ENCODE results near the gene STPG2. TPM values are rescaled to one million over a fixed set of nuclear protein-coding genes. Genes with fewer than 3 reads are reported as not detected.

Gene STPG2
- total and polyA plus RNA-seq, 2 of the 4 experiments (the other 2 are of a cell fraction), result not detected

DNA sequence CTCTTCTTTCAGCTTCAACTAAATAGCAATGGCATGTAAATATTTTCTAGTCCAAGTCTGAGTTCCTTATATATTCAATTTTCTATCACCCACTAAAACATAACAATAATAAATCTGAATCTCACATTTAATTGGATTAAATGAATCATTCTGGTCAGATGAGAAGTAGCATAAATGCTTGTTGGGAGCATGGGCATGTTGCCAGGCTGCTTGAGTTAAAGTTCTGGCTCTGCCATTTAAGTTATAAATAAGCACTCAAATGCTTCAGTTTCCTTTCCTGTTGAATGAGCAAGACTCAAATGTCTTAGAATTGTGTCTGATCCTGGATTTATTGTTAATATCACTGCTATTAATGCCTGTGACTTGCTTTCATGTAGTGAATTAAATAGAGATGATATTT lies 496.3 kb downstream of the STPG2 start:
- no peaks in the 10 kb centered on the region for H3K79me1 ChIP-seq (ENCODE audit: low read depth in 1 of 2, low read length in 2 of 2)
- no peaks in the 10 kb centered on the region for H4K20me1 ChIP-seq (ENCODE audit: insufficient read depth, low read length)
- no peak overlapping the region for H4K8ac ChIP-seq (ENCODE audit: low read depth in 2 of 2, low read length in 2 of 2)
- no peak overlapping the region for H2BK120ac ChIP-seq (ENCODE audit: low read depth, low read length)
- H4K91ac ChIP-seq (ENCODE audit: insufficient read depth, low read depth, low read length), result no peak overlapping the region
- BruUV-seq (replicated peaks), result no TSS peak
- TF ChIP-seq FOS (IDR thresholded peaks at IDR 0.05; ENCODE audit: low read depth, low read length), result no peak
- TF ChIP-seq BHLHE40 (IDR thresholded peaks at IDR 0.05; ENCODE audit: low read depth, low read length), result no peak
- no peak for TF ChIP-seq RAD21 (IDR thresholded peaks at IDR 0.05; ENCODE audit: low read length)
- TF ChIP-seq, protein P1, sequence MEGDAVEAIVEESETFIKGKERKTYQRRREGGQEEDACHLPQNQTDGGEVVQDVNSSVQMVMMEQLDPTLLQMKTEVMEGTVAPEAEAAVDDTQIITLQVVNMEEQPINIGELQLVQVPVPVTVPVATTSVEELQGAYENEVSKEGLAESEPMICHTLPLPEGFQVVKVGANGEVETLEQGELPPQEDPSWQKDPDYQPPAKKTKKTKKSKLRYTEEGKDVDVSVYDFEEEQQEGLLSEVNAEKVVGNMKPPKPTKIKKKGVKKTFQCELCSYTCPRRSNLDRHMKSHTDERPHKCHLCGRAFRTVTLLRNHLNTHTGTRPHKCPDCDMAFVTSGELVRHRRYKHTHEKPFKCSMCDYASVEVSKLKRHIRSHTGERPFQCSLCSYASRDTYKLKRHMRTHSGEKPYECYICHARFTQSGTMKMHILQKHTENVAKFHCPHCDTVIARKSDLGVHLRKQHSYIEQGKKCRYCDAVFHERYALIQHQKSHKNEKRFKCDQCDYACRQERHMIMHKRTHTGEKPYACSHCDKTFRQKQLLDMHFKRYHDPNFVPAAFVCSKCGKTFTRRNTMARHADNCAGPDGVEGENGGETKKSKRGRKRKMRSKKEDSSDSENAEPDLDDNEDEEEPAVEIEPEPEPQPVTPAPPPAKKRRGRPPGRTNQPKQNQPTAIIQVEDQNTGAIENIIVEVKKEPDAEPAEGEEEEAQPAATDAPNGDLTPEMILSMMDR (conservative IDR thresholded peaks at IDR 0.05; ENCODE audit: low read depth, low read length), result no peak
- no peak for TF ChIP-seq CEBPB (IDR thresholded peaks at IDR 0.05; ENCODE audit: low read depth, low read length)
- no peak for TF ChIP-seq RCOR1 (IDR thresholded peaks at IDR 0.05; ENCODE audit: insufficient replicate concordance, low read length)
- TF ChIP-seq MAZ (IDR thresholded peaks at IDR 0.05; ENCODE audit: borderline replicate concordance, low read depth, low read length), result no peak
- no peak for TF ChIP-seq MAFK (IDR thresholded peaks at IDR 0.05; ENCODE audit: low read depth, low read length)
- TF ChIP-seq RFX5 (IDR thresholded peaks at IDR 0.05; ENCODE audit: low read depth, low read length), result no peak
- TF ChIP-seq, protein P2, sequence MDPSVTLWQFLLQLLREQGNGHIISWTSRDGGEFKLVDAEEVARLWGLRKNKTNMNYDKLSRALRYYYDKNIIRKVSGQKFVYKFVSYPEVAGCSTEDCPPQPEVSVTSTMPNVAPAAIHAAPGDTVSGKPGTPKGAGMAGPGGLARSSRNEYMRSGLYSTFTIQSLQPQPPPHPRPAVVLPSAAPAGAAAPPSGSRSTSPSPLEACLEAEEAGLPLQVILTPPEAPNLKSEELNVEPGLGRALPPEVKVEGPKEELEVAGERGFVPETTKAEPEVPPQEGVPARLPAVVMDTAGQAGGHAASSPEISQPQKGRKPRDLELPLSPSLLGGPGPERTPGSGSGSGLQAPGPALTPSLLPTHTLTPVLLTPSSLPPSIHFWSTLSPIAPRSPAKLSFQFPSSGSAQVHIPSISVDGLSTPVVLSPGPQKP (IDR thresholded peaks at IDR 0.05; ENCODE audit: borderline replicate concordance, low read depth, low read length), result no peak
- no peak for TF ChIP-seq NFE2L2 (IDR thresholded peaks at IDR 0.05; ENCODE audit: low read depth, low read length)
- TF ChIP-seq SMC3 (IDR thresholded peaks at IDR 0.05; ENCODE audit: low read depth, low read length), result no peak
- no peak for TF ChIP-seq MXI1 (IDR thresholded peaks at IDR 0.05; ENCODE audit: borderline replicate concordance, low read depth, low read length)
- TF ChIP-seq, protein P3, sequence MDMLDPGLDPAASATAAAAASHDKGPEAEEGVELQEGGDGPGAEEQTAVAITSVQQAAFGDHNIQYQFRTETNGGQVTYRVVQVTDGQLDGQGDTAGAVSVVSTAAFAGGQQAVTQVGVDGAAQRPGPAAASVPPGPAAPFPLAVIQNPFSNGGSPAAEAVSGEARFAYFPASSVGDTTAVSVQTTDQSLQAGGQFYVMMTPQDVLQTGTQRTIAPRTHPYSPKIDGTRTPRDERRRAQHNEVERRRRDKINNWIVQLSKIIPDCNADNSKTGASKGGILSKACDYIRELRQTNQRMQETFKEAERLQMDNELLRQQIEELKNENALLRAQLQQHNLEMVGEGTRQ (IDR thresholded peaks at IDR 0.05; ENCODE audit: low read depth, low read length), result no peak
- no peak for TF ChIP-seq POLR2A (IDR thresholded peaks at IDR 0.05; ENCODE audit: low read depth, low read length)
- no peak for TF ChIP-seq CHD1 (IDR thresholded peaks at IDR 0.05; ENCODE audit: low read depth, low read length)
- no peaks in the 10 kb centered on the region for H3K4me1 ChIP-seq (ENCODE audit: control insufficient read depth, insufficient read depth, low read length)
- H3K9me3 ChIP-seq (ENCODE audit: control insufficient read depth, insufficient read depth, low read length), result peaks cover 8% of the 10 kb centered on the region
- CTCF ChIA-PET, result no interaction called here
- in situ Hi-C loops (cut with MboI; ENCODE audit: low sequenced_read_pairs), result no loop called here
- dilution Hi-C loops (cut with HindIII; ENCODE audit: low sequenced_read_pairs, unreplicated experiment), result no loop called here
- no peak overlapping the region for H2AK5ac ChIP-seq (ENCODE audit: low read depth, low read length)
- H3K4ac ChIP-seq (ENCODE audit: low read depth, low read length), result no peak overlapping the region
- H4K5ac ChIP-seq (ENCODE audit: low read depth, low read length), result no peak overlapping the region
- H3K4me2 ChIP-seq (ENCODE audit: low read depth, low read length), result no peak overlapping the region
- H3K23ac ChIP-seq (ENCODE audit: low read depth, low read length), result no peak overlapping the region
- DNase-seq (no peak), ATAC-seq (ENCODE audit: low read depth) (no peak)
- H2BK15ac ChIP-seq (ENCODE audit: low read depth, low read length), result no peak overlapping the region
- H3K56ac ChIP-seq (ENCODE audit: extremely low read depth, insufficient read depth, low read length), result no peak overlapping the region
- H2AK9ac ChIP-seq (replicated peaks; ENCODE audit: low read depth, low read length, poor library complexity), result no peak overlapping the region
- H3K9ac ChIP-seq (ENCODE audit: low read depth, low read length), result no peak overlapping the region
- no peaks in the 10 kb centered on the region for H3K36me3 ChIP-seq (ENCODE audit: control insufficient read depth, insufficient read depth, low read length)
- intact Hi-C loops (cut with micrococcal nuclease), result no loop called here
- no peak overlapping the region for H3K27ac ChIP-seq (ENCODE audit: insufficient read depth, low read length)
- H2BK5ac ChIP-seq (ENCODE audit: low read depth, low read length, poor library complexity, severe bottlenecking), result no peak overlapping the region
- H3K18ac ChIP-seq (ENCODE audit: low read depth, low read length), result no peak overlapping the region
- H2BK20ac ChIP-seq (ENCODE audit: low read depth, low read length), result no peak overlapping the region
- no peaks in the 10 kb centered on the region for H3K9me1 ChIP-seq (ENCODE audit: insufficient read depth, low read length)
- POLR2A ChIA-PET (ENCODE audit: unreplicated experiment), result no interaction called here
- H3K27me3 ChIP-seq (ENCODE audit: control insufficient read depth, insufficient read depth, low read length), result no peaks in the 10 kb centered on the region
- H2AFZ ChIP-seq (replicated peaks; ENCODE audit: low read length, poor library complexity), result no peak overlapping the region
- no peak overlapping the region for H3K14ac ChIP-seq (replicated peaks; ENCODE audit: low read depth, low read length)
- no peak overlapping the region for H3K4me3 ChIP-seq (ENCODE audit: insufficient read depth, low read depth, low read length)
